HepG2 (cell line): ENCODE results near the gene AKAP7. TPM values are rescaled to one million over a fixed set of nuclear protein-coding genes. Genes with fewer than 3 reads are reported as not detected.

Experiments
- ATAC-seq: fragments of 200-7000 bp; cut with Tn5 transposase; 3 replicates; pipeline ENCODE4 v1.9.1; 2020; ENCODE audit warnings: mild to moderate bottlenecking, moderate library complexity
- BruUV-seq: library from RNA; stranded (reverse); fragments of 400-500 nt; replicated peaks from 2 replicates; lab custom pipeline; 2021; lab: Mats Ljungman, UMichigan
- CTCF ChIA-PET: fragments of 300-600 bp; formaldehyde crosslinking; extraction: SDS; loops from one replicate; lab custom pipeline; 2021; ENCODE audit warnings: low total read pairs, inconsistent platforms, low intra/inter-chr PET ratio; lab: Yijun Ruan, JAX
- POLR2A ChIA-PET: fragments of 350-600 bp; sonication (Branson Sonifier 250); formaldehyde crosslinking; loops from one replicate; lab custom pipeline; 2020; ENCODE audit warnings: antibody characterized with exemption, inconsistent platforms; lab: Yijun Ruan, JAX
- DNase-seq: peaks from one replicate; pipeline ENCODE4 v3.0.0-alpha.2; 2015; ENCODE audit warnings: low spot score
- FAIRE-seq: peaks from 3 replicates; lab custom pipeline; 2011; peaks lifted over from hg19 to GRCh38; lab: Jason Lieb, UNC
- H2AFZ ChIP-seq: one replicate; pipeline ENCODE4 v1.6.1; 2011; ENCODE audit warnings: low read length, inconsistent platforms
- H3K27ac ChIP-seq: fragments of 300-600 bp; 3 replicates; pipeline ENCODE4 v1.8.0; 2011; ENCODE audit warnings: mixed run types, mild to moderate bottlenecking, mixed read lengths, low read length, inconsistent platforms; ENCODE audit not compliant: insufficient read depth; ENCODE audit errors: extremely low read length
- H3K27me3 ChIP-seq, 2 experiments: fragments of 200-600 bp in 1 of 2; 2 replicates in 1 of 2; 3 replicates in 1 of 2; pipeline versions ENCODE4 v1.6.0 to v1.8.0; 2011; ENCODE audit warnings: low read length in 2 of 2, mild to moderate bottlenecking in 2 of 2, moderate library complexity in 2 of 2, inconsistent platforms in 1 of 2; ENCODE audit not compliant: insufficient read depth in 2 of 2, control insufficient read depth in 1 of 2
- H3K36me3 ChIP-seq, 2 experiments: fragments of 200-600 bp in 1 of 2; replicated peaks in 1 of 2; 2 replicates in 1 of 2; 3 replicates in 1 of 2; pipeline versions ENCODE4 v1.5.1 to v1.8.0; 2011; ENCODE audit warnings: low read length in 2 of 2, inconsistent platforms in 1 of 2; ENCODE audit not compliant: insufficient read depth in 2 of 2, control insufficient read depth in 1 of 2
- H3K4me1 ChIP-seq: 2 replicates; pipeline ENCODE4 v1.5.1; 2012; ENCODE audit warnings: low read length, inconsistent platforms; ENCODE audit not compliant: insufficient read depth
- H3K4me2 ChIP-seq: 2 replicates; pipeline ENCODE4 v1.6.0; 2011; ENCODE audit warnings: low read depth, low read length, inconsistent platforms
- H3K4me3 ChIP-seq, 3 experiments: fragments of 200-600 bp in 1 of 3; sonication (generic), shearing (Covaris generic) in 1 of 3; replicated peaks in 1 of 3; 2 replicates each; pipeline ENCODE4 v1.5.1; 2011 to 2016; ENCODE audit warnings: low read length in 3 of 3, inconsistent platforms in 2 of 3, low read depth in 2 of 3, mild to moderate bottlenecking in 2 of 3, control low read depth in 1 of 3, mixed read lengths in 1 of 3; ENCODE audit not compliant: insufficient read depth in 1 of 3
- H3K79me2 ChIP-seq: one replicate; pipeline ENCODE4 v1.6.1; 2011; ENCODE audit warnings: low read length, inconsistent platforms; ENCODE audit not compliant: insufficient read depth
- H3K9ac ChIP-seq: 2 replicates; pipeline ENCODE4 v1.6.0; 2011; ENCODE audit warnings: mild to moderate bottlenecking, low read depth, low read length, inconsistent platforms; ENCODE audit not compliant: insufficient read depth
- H3K9me3 ChIP-seq: 2 replicates; pipeline ENCODE4 v1.5.1; 2012; ENCODE audit warnings: mild to moderate bottlenecking, low read length
- H4K20me1 ChIP-seq: 2 replicates; pipeline ENCODE4 v1.6.0; 2011; ENCODE audit warnings: inconsistent platforms, mild to moderate bottlenecking, low read length, moderate library complexity; ENCODE audit not compliant: insufficient read depth
- AKAP8 ChIP-seq: sonication (generic); formaldehyde crosslinking; IDR thresholded peaks from 2 replicates; pipeline ENCODE4 v1.5.1; 2020; ENCODE audit warnings: mild to moderate bottlenecking, missing genetic modification reagents
- BRCA1 ChIP-seq: sonication (generic); formaldehyde crosslinking; IDR thresholded peaks from 2 replicates; pipeline ENCODE4 v1.4.0; 2020; ENCODE audit warnings: missing genetic modification reagents
- CC2D1A ChIP-seq: sonication (generic); formaldehyde crosslinking; IDR thresholded peaks from 2 replicates; pipeline ENCODE4 v1.8.1; 2023; ENCODE audit warnings: mild to moderate bottlenecking, missing genetic modification reagents
- CHCHD3 ChIP-seq: sonication (generic); formaldehyde crosslinking; IDR thresholded peaks from 2 replicates; pipeline ENCODE4 v1.8.0; 2022; ENCODE audit warnings: mild to moderate bottlenecking, missing genetic modification reagents, moderate library complexity
- HNRNPUL1 ChIP-seq: fragments of 200-400 bp; formaldehyde crosslinking; IDR thresholded peaks from 2 replicates; pipeline ENCODE4 v1.6.1; 2017; ENCODE audit warnings: low read depth, mild to moderate bottlenecking, low read length, moderate library complexity
- IKZF4 ChIP-seq: sonication (generic); formaldehyde crosslinking; IDR thresholded peaks from 2 replicates; pipeline ENCODE4 v1.5.1; 2020; ENCODE audit warnings: borderline replicate concordance, mild to moderate bottlenecking, low read depth, missing genetic modification reagents; ENCODE audit errors: not compliant biosample characterization
- IRF2 ChIP-seq: IDR thresholded peaks from 2 replicates; pipeline ENCODE4 v1.6.1; 2018; ENCODE audit warnings: missing genetic modification reagents, missing compliant biosample characterization
- MYNN ChIP-seq: sonication (generic); formaldehyde crosslinking; IDR thresholded peaks from 2 replicates; pipeline ENCODE4 v1.4.0; 2020; ENCODE audit warnings: mild to moderate bottlenecking, low read depth, missing genetic modification reagents
- XBP1 ChIP-seq: sonication (generic); formaldehyde crosslinking; IDR thresholded peaks from 2 replicates; pipeline ENCODE4 v1.5.0; 2020; ENCODE audit warnings: missing genetic modification reagents
- ZBTB1 ChIP-seq: sonication (generic); formaldehyde crosslinking; IDR thresholded peaks from 2 replicates; pipeline ENCODE4 v1.4.0; 2020; ENCODE audit warnings: missing genetic modification reagents, borderline replicate concordance
- ZNF205 ChIP-seq: IDR thresholded peaks from 2 replicates; pipeline ENCODE4 v1.6.1; 2018; ENCODE audit warnings: missing biosample characterization, missing genetic modification reagents
- ZNF34 ChIP-seq: sonication (generic); formaldehyde crosslinking; IDR thresholded peaks from 2 replicates; pipeline ENCODE4 v1.4.0; 2020; ENCODE audit warnings: mild to moderate bottlenecking, missing genetic modification reagents, borderline replicate concordance
- ZNF430 ChIP-seq: sonication (generic); formaldehyde crosslinking; IDR thresholded peaks from 2 replicates; pipeline ENCODE4 v1.9.0; 2021; ENCODE audit warnings: mild to moderate bottlenecking, missing genetic modification reagents
- ZNF639 ChIP-seq: conservative IDR thresholded peaks from 2 replicates; pipeline ENCODE4 v1.6.1; 2018; ENCODE audit warnings: missing genetic modification reagents
- ZSCAN29 ChIP-seq: sonication (generic); formaldehyde crosslinking; conservative IDR thresholded peaks from 2 replicates; pipeline ENCODE4 v1.4.0; 2020; ENCODE audit warnings: mild to moderate bottlenecking, missing genetic modification reagents
- WGBS: methylation state at CpG from one replicate; pipeline ENCODE4 v1.1.6; 2017; ENCODE audit warnings: low lambda C conversion rate; 5-methylcytosine and 5-hydroxymethylcytosine counted together
- in situ Hi-C: cut with HindIII; loops from 2 replicates; pipeline ENCODE4 v1.10.0; 2017; ENCODE audit warnings: low pct_unique_long_range_greater_than_20kb; ENCODE audit not compliant: extremely low pct_ligation_motif_present
- intact Hi-C: fragments of 100-400 bp; cut with micrococcal nuclease; formaldehyde crosslinking; loops from one replicate; pipeline ENCODE4 v1.10.0; 2022; ENCODE audit not compliant: unreplicated experiment
- polyA plus RNA-seq, 8 experiments: library from polyadenylated mRNA; depleted of rRNA in 3 of 8; stranded (reverse) in 7 of 8; unstranded in 1 of 8; fragments of >200 nt; fragmentation: Illumina TruSeq in 4 of 8; extraction: Trizol in 4 of 8; gene quantifications; 2 replicates each; pipeline versions ENCODE4 v1.2.1 to v1.2.3, GENCODE V29; 2011 to 2016; ENCODE audit warnings: low read depth in 4 of 8, missing spikeins in 1 of 8, mixed read lengths in 1 of 8; ENCODE audit not compliant: insufficient read depth in 1 of 8
- total RNA-seq, 5 experiments: library from RNA; depleted of rRNA; stranded (reverse); fragments of >200 nt; fragmentation: Illumina TruSeq; extraction: Trizol; gene quantifications; 2 replicates each; pipeline ENCODE4 v1.2.3, GENCODE V29; 2016; ENCODE audit warnings: low read depth in 1 of 5

The AKAP7 gene
- total and polyA plus RNA-seq, 2 of the 13 experiments (the other 11 are each of a cell fraction or from before 2014, with no cell fraction given), result 3.6 to 11.7 TPM

- Histone ChIP-seq H3K27ac (no peak overlapping the region), H3K4me3 (no peak overlapping the region), H3K4me2 (no peak overlapping the region), H3K36me3 (no peaks in the 10 kb centered on the region), H4K20me1 (no peaks in the 10 kb centered on the region), H3K79me2 (no peaks in the 10 kb centered on the region), H3K27me3 (no peaks in the 10 kb centered on the region), H3K9me3 (no peaks in the 10 kb centered on the region), H3K4me1 (peaks cover 31% of the 10 kb centered on the region), H2AFZ (no peak overlapping the region), H3K9ac (no peak overlapping the region)
- CTCF ChIA-PET, result no interaction called here
- no TSS peak for BruUV-seq
- intact Hi-C loops (no loop called here), in situ Hi-C loops (no loop called here)
- POLR2A ChIA-PET, result no interaction called here
- no peak for TF ChIP-seq MYNN (CRISPR knock-in tag)
- TF ChIP-seq HNRNPUL1, result no peak
- no peak for TF ChIP-seq IKZF4
- no peak for TF ChIP-seq ZNF430 (CRISPR knock-in tag)
- TF ChIP-seq ZSCAN29 (CRISPR knock-in tag), result no peak
- TF ChIP-seq XBP1 (CRISPR knock-in tag), result no peak
- no peak for TF ChIP-seq ZNF639 (CRISPR knock-in tag)
- no peak for TF ChIP-seq AKAP8 (CRISPR knock-in tag)
- TF ChIP-seq BRCA1 (CRISPR knock-in tag), result no peak
- TF ChIP-seq IRF2 (CRISPR knock-in tag), result no peak
- TF ChIP-seq ZNF205 (CRISPR knock-in tag), result no peak
- no peak for TF ChIP-seq CC2D1A (CRISPR knock-in tag)
- TF ChIP-seq ZBTB1 (CRISPR knock-in tag), result no peak
- no peak for TF ChIP-seq CHCHD3 (CRISPR knock-in tag)
- TF ChIP-seq ZNF34 (CRISPR knock-in tag), result no peak
- WGBS, result 12% methylated on average over 1 of the region's 1 CpG
- no peak for DNase-seq
- ATAC-seq, result no peak
- FAIRE-seq, result no peak
Observed at GRCh38 chr6:131112249-131112648, 23.0 kb upstream of the AKAP7 start.
